ENCODE data around the gene GEMIN4.
A peak's percentile ranks its signal among the peaks of the same experiment; 100 is the strongest.
"Not testable (repeated sequence)": the region's sequence is repeated elsewhere in the genome, so short reads cannot be mapped to it uniquely, and the experiment has no call there.

Gene GEMIN4

GRCh38 chr17:774313-774584 lies 22.2 kb upstream of the GEMIN4 start:
- DNase-seq: no peak

DNA sequence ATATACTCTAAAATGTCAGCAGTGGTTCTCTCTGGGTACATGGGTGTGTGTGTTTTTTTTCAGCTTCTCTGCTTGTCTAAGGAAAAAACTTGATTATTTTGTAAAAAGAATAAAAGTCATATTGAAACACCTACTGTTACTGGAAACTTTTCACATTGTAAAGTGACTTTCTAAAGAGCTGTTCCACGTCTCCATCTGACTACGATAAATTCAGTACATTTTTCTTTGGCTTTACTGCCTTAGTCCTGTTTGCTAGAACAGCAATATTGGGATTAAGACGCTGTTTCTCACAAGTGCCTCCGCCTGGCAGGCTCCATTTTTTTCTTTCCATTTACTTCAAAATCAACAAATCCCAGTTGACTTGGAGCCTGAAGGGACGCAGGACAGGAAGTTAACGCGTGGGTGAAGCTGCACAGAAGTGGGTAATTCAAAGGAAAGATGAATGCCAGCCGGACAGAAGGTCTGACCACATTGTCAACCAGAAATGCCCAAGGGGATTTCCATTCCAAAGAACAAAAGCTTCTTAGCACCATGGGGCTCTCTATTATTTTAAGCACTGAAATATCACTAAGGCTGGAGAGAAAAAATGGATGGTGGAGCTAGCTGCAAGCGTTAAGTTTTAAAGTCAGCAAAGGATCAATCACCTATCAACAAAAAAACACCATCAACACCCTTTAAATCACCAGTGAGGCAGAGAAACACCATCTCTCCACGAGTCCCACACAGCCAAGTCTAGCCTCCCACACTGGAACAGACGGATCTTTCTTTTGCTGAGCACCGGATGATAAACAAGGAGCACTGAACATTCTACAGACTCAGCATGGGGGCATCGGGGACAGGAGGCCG lies 21.6 kb upstream of the GEMIN4 start:
- no peak for DNase-seq

DNA sequence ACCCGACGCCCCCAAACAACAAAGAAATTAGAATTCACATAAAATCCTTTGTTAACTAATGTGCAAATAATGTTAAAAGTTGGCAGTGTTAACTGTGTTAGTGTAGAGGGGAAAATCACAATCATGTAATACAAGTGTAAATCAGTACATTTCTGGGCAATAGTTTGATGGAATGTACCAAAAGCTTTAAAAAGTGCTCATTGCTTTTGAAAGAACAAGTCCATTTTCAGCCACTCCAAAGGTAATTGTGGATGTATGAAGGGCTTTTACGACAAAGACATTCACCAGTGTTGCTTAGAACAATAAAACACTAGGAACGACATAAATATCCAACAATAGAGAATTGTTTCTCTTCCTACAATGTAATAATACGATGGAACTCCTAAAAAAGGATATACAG lies 21.0 kb upstream of the GEMIN4 start:
- DNase-seq: no peak

GRCh38 chr17:767076-767475 lies 15.0 kb upstream of the GEMIN4 start:
- DNase-seq: no peak

GRCh38 chr17:760371-760770 lies 8.3 kb upstream of the GEMIN4 start:
- no peak for DNase-seq

DNA sequence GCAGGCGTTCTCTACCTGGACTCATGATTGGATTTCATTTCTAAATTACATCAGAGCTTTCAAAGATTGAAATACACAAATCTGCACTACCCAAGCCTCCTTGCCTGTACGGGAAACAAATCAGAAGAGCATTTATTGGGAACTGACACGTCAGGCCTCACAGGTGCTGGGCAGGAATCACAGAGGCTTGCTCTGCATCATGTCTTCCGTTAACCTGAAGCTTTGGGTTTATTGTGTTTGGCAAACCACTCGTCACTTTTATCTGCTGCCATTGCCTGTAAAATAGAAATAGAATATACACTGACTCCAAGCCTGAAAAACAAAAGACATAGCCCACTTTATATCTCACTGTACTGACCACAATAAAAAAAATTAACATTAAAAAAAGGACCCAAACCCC lies 7.9 kb upstream of the GEMIN4 start:
- DNase-seq: no peak

GRCh38 chr17:756010-756567 lies 4.0 kb upstream of the GEMIN4 start:
- not testable (repeated sequence) for DNase-seq

DNA sequence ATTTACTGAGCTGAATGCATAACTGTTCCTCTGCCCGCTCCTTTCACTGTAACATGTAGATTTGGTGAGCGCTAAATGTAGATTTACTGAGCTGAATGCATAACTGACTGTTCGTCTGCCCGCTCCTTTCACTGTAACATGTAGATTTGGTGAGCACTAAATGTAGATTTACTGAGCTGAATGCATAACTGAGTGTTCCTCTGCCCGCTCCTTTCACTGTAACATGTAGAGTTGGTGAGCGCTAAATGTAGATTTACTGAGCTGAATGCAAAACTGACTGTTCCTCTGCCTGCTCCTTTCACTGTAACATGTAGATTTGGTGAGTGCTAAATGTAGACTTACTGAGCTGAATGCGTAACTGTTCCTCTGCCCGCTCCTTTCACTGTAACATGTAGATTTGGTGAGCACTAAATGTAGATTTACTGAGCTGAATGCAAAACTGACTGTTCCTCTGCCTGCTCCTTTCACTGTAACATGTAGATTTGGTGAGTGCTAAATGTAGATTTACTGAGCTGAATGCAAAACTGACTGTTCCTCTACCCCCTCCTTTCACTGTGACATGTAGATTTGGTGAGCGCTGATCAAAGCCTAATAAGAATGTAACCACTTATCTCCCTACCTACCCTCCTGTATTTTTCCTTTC lies 3.4 kb upstream of the GEMIN4 start:
- not testable (repeated sequence) for DNase-seq

DNA sequence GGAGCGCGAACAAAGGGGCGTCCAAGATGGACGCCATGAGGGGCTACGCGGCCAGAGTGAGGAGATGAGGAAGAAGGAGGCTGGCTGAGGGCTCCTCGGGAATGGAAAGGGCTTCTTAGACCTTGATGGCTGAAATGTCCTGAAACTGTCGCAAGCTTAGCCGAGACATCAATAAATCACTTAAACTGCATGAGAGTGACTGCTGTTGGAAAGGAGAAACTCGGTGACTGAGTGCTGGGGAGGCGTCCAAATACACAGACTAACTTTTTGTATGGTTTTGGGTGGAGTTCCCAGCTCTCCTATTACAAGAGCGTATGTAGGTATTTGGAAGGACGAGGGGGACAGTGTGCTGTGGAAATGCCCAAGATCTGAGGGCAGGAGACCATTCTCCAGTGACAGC lies 1.4 kb upstream of the GEMIN4 start:
- DNase-seq: no peak

DNA sequence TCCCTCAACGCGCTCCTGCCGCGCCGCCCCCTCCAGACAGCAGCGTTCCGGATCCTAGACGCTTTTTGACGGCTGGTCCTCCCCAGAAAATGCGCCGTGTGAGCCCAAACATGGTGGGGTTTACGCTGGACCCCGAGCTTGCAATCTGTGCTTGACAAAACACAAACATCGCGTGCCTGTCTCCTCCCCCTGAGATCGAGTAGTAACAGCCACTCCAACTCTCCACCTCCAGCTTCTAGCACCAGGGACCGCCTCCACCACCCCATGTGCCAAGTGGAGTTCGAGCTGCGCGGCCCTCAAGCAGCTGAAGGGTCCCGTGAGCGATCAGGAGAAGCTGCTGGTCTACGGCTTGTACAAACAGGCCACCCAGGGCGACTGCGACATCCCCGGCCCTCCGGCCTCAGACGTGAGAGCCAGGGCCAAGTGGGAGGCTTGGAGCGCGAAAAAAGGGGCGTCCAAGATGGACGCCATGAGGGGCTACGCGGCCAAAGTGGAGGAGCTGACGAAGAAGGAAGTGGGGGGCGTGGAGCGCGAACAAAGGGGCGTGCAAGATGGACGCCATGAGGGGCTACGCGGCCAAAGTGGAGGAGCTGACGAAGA lies 656 bp upstream of the GEMIN4 start:
- DNase-seq: no peak

GRCh38 chr17:751269-752001 lies 629 bp downstream of the GEMIN4 start:
- peak in 1 of 2 experiments; percentile 6 for DNase-seq

GRCh38 chr17:750431-751037 lies 1.5 kb downstream of the GEMIN4 start:
- DNase-seq: no peak

GRCh38 chr17:749359-749758 lies 2.7 kb downstream of the GEMIN4 start:
- not testable (repeated sequence) for DNase-seq

DNA sequence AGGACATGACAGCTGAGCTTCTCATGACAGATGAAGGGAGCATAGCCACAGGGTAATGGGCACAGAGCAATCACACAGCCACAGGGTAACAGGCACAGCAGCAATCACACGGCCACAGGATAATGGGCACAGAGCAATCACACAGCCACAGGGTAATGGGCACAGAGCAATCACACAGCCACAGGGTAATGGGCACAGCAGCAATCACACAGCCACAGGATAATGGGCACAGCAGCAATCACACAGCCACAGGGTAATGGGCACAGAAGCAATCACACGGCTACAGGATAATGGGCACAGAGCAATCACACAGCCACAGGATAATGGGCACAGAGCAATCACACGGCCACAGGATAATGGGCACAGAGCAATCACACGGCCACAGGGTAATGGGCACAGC lies 3.5 kb downstream of the GEMIN4 start:
- not testable (repeated sequence) for DNase-seq

- DNase-seq: no peak
These were observed 5.1 kb downstream of the GEMIN4 start for GRCh38 chr17:746783-747629.

DNA sequence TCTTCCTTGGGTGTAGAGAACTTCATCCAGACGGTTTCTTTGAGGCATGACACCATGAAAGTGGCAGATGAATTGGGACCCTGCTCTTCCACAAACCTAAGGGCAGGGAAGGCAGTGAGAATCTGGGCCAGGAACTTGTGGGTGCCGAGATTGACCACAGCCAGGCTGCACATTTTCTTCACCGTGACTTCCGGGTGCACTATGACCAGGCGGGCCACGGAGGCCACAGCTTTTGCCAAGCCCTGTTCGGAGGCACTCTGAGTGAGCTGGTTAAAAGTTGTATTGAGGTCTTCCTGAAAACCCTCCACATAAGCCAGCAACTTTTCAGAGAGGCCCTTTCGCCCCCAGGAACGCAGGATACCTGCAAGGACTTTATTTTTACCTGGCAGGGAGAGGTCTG lies 5.9 kb downstream of the GEMIN4 start:
- DNase-seq: no peak

GRCh38 chr17:745406-745805 lies 6.7 kb downstream of the GEMIN4 start:
- no peak for DNase-seq

GRCh38 chr17:744937-745336 lies 7.1 kb downstream of the GEMIN4 start:
- no peak for DNase-seq

- no peak for DNase-seq
These were observed 8.9 kb downstream of the GEMIN4 start for GRCh38 chr17:743139-743538.

GRCh38 chr17:742147-742793 lies 9.8 kb downstream of the GEMIN4 start:
- no peak for DNase-seq
